ENCODE results near the gene MPP4.

Gene MPP4

GRCh38 chr2:201704536-201704935, 6.1 kb upstream of the MPP4 start:
- H3K9ac ChIP-seq (ENCODE audit: low read length): no peak overlapping the region
- TF ChIP-seq CTCF (IDR thresholded peaks at IDR 0.05; ENCODE audit: low read depth, low read length): no peak
- TF ChIP-seq EZH2phosphoT487 (IDR thresholded peaks at IDR 0.05; ENCODE audit: low read depth): no peak
- no peaks in the 10 kb centered on the region for H3K27me3 ChIP-seq (ENCODE audit: low read depth, low read length)
- no peaks in the 10 kb centered on the region for H4K20me1 ChIP-seq (ENCODE audit: insufficient read depth, low read length)
- H3K4me2 ChIP-seq (ENCODE audit: low read length): no peak overlapping the region
- H2AFZ ChIP-seq (ENCODE audit: low read depth, low read length): no peak overlapping the region
- H3K9me3 ChIP-seq (ENCODE audit: insufficient read depth, low read length): no peaks in the 10 kb centered on the region
- H3K4me1 ChIP-seq (ENCODE audit: low read length): no peaks in the 10 kb centered on the region
- H3K4me3 ChIP-seq (ENCODE audit: low read length): no peak overlapping the region
- H3K36me3 ChIP-seq (replicated peaks; ENCODE audit: low read depth, low read length): peaks cover 7% of the 10 kb centered on the region
- no peaks in the 10 kb centered on the region for H3K79me2 ChIP-seq (ENCODE audit: low read length)
- no peak overlapping the region for H3K27ac ChIP-seq (ENCODE audit: low read length)

- no peak overlapping the region for H3K4me3 ChIP-seq (ENCODE audit: low read length)
- no peaks in the 10 kb centered on the region for H3K79me2 ChIP-seq (ENCODE audit: low read length)
- H4K20me1 ChIP-seq (ENCODE audit: insufficient read depth, low read length): no peaks in the 10 kb centered on the region
- H3K9me3 ChIP-seq (ENCODE audit: insufficient read depth, low read length): no peaks in the 10 kb centered on the region
- peaks cover 7% of the 10 kb centered on the region for H3K36me3 ChIP-seq (replicated peaks; ENCODE audit: low read depth, low read length)
- H3K4me1 ChIP-seq (ENCODE audit: low read length): no peaks in the 10 kb centered on the region
- H3K27me3 ChIP-seq (ENCODE audit: low read depth, low read length): no peaks in the 10 kb centered on the region
- no peak for TF ChIP-seq EZH2phosphoT487 (IDR thresholded peaks at IDR 0.05; ENCODE audit: low read depth)
- H3K9ac ChIP-seq (ENCODE audit: low read length): no peak overlapping the region
- no peak overlapping the region for H3K4me2 ChIP-seq (ENCODE audit: low read length)
- H2AFZ ChIP-seq (ENCODE audit: low read depth, low read length): no peak overlapping the region
- no peak overlapping the region for H3K27ac ChIP-seq (ENCODE audit: low read length)
Observed at GRCh38 chr2:201701646-201702045, 3.2 kb upstream of the MPP4 start.

DNA sequence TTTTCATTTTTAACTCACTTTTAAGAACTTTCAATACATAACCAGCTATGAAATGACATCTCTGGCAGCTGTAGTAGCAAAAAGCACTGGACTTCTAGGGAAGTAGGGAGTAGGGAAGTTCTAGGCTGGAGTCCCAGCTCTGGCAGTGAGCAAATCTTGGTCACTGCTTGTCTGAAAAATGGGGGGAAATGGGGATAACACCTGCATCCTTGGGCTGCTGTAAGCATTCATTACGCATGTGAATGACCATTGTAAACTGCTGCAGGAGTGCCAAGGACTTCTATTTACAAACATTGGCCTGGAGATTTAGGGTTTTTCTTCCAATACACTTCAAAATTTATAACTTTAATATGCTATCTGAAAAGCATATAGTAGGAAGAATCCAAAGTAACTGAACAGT, 972 bp upstream of the MPP4 start:
- no peak overlapping the region for H3K4me2 ChIP-seq (ENCODE audit: low read length)
- no peaks in the 10 kb centered on the region for H3K79me2 ChIP-seq (ENCODE audit: low read length)
- no peaks in the 10 kb centered on the region for H3K9me3 ChIP-seq (ENCODE audit: insufficient read depth, low read length)
- no peak for TF ChIP-seq CTCF (IDR thresholded peaks at IDR 0.05; ENCODE audit: low read depth, low read length)
- TF ChIP-seq EZH2phosphoT487 (IDR thresholded peaks at IDR 0.05; ENCODE audit: low read depth): no peak
- peaks cover 3% of the 10 kb centered on the region for H3K36me3 ChIP-seq (replicated peaks; ENCODE audit: low read depth, low read length)
- no peak overlapping the region for H2AFZ ChIP-seq (ENCODE audit: low read depth, low read length)
- H3K4me3 ChIP-seq (ENCODE audit: low read length): no peak overlapping the region
- H3K27me3 ChIP-seq (ENCODE audit: low read depth, low read length): no peaks in the 10 kb centered on the region
- H3K27ac ChIP-seq (ENCODE audit: low read length): no peak overlapping the region
- H4K20me1 ChIP-seq (ENCODE audit: insufficient read depth, low read length): no peaks in the 10 kb centered on the region
- no peak overlapping the region for H3K9ac ChIP-seq (ENCODE audit: low read length)
- no peaks in the 10 kb centered on the region for H3K4me1 ChIP-seq (ENCODE audit: low read length)

DNA sequence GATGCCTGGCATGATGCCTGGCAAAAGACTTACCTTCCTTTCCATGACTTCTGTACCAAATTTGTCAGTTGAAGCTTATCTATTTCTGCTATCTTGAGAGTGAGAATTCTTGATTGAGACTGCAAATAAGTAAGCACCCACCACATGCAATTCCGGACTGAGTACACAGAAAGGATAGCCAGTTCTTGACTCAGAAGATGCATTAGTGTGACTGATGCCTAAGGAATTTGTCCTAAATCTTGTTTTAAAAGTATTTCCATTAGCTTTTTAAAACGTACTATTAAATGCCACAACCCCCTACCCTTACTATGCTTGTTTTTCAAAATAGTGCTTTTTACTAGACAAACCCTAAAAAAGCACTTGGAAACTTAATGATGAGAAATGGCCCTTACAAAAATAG, 545 bp downstream of the MPP4 start:
- Histone ChIP-seq H2AFZ (ENCODE audit: low read depth, low read length) (no peak overlapping the region), H3K9ac (ENCODE audit: low read length) (no peak overlapping the region), H4K20me1 (ENCODE audit: insufficient read depth, low read length) (no peaks in the 10 kb centered on the region), H3K4me2 (ENCODE audit: low read length) (no peak overlapping the region), H3K27ac (ENCODE audit: low read length) (no peak overlapping the region), H3K9me3 (ENCODE audit: insufficient read depth, low read length) (no peaks in the 10 kb centered on the region), H3K4me1 (ENCODE audit: low read length) (no peaks in the 10 kb centered on the region), H3K36me3 (replicated peaks; ENCODE audit: low read depth, low read length) (no peaks in the 10 kb centered on the region), H3K4me3 (ENCODE audit: low read length) (no peak overlapping the region), H3K27me3 (ENCODE audit: low read depth, low read length) (no peaks in the 10 kb centered on the region), H3K79me2 (ENCODE audit: low read length) (no peaks in the 10 kb centered on the region)
- no peak for TF ChIP-seq EZH2phosphoT487 (IDR thresholded peaks at IDR 0.05; ENCODE audit: low read depth)
- TF ChIP-seq CTCF (IDR thresholded peaks at IDR 0.05; ENCODE audit: low read depth, low read length): no peak

DNA sequence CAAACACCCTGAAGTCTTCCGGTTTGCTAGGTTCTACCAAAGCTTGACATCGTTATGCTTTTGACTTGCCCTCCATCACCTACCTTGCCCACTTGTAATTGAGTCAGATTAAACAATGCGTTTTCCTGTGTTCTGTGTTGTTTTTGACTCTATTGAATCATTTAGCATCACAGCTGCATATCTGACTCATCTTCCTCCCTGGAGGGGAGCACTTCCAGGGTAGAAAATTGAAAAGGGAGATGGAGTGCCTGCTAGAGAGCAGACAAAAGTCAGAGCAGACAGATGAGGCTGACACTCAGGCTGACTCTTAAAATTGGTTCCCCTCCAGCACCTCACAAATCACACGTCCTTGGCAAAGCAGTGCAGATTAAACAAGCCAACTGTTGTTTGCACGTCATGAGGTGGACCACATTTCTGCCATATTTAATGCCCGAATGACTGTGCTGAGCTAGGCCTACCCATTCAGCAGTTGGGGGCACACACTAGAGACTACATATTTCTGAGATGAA, 2.2 kb downstream of the MPP4 start:
- no peak overlapping the region for H3K27ac ChIP-seq (ENCODE audit: low read length)
- no peaks in the 10 kb centered on the region for H3K9me3 ChIP-seq (ENCODE audit: insufficient read depth, low read length)
- no peak overlapping the region for H3K4me2 ChIP-seq (ENCODE audit: low read length)
- H3K27me3 ChIP-seq (ENCODE audit: low read depth, low read length): no peaks in the 10 kb centered on the region
- TF ChIP-seq CTCF (IDR thresholded peaks at IDR 0.05; ENCODE audit: low read depth, low read length) (no peak), EZH2phosphoT487 (IDR thresholded peaks at IDR 0.05; ENCODE audit: low read depth) (no peak)
- no peaks in the 10 kb centered on the region for H3K79me2 ChIP-seq (ENCODE audit: low read length)
- H3K4me3 ChIP-seq (ENCODE audit: low read length): no peak overlapping the region
- no peak overlapping the region for H3K9ac ChIP-seq (ENCODE audit: low read length)
- H3K4me1 ChIP-seq (ENCODE audit: low read length): no peaks in the 10 kb centered on the region
- no peaks in the 10 kb centered on the region for H4K20me1 ChIP-seq (ENCODE audit: insufficient read depth, low read length)
- H3K36me3 ChIP-seq (replicated peaks; ENCODE audit: low read depth, low read length): no peaks in the 10 kb centered on the region
- no peak overlapping the region for H2AFZ ChIP-seq (ENCODE audit: low read depth, low read length)
